G401 (cell line): ENCODE measurements around the gene CAMK2G. TPM values are rescaled to one million over a fixed set of nuclear protein-coding genes. Genes with fewer than 3 reads are reported as not detected.
A peak's percentile ranks its signal among the peaks of the same experiment; 100 is the strongest.
"Not testable (repeated sequence)": the region's sequence is repeated elsewhere in the genome, so short reads cannot be mapped to it uniquely, and the experiment has no call there.

Experiments
- DNase-seq: peaks from one replicate; pipeline ENCODE4 v3.0.0-alpha.2; 2015; ENCODE audit warnings: low spot score
- in situ Hi-C: cut with HindIII; loops from 2 replicates; pipeline ENCODE4 v1.10.0; 2016; ENCODE audit warnings: low sequenced_read_pairs, mixed read lengths
- total RNA-seq: library from RNA; depleted of rRNA; stranded (reverse); fragments of >200 nt; shearing (Covaris generic); gene quantifications from 2 replicates; pipeline ENCODE4 v1.2.3, GENCODE V29; 2014; rRNA removed

The CAMK2G gene
- total RNA-seq = 9.0 and 11.8 TPM in 2 replicates

GRCh38 chr10:73874267-73875138 lies at the start of gene CAMK2G:
Gene CAMK2G, minus strand, starts transcription at chr10:73874555. Its CDS starts 94 bp downstream, at chr10:73874461.
- peak; percentile 77 for DNase-seq
- in situ Hi-C loops = no loop called here

DNA sequence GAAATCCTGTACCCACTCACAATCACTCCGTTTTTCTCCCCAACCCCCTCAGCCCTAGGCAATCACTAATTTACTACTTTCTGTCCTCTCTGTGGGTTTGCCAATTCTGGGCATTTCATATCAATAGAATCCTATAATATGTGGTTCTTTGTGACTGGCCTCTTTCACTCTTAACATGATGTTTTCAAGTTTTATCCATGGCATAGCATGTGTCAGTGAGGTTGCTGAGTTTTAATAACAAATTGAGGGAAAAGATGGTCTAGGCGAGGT lies 48.4 kb upstream of the CAMK2G start:
- in situ Hi-C loops = no loop called here
- no peak for DNase-seq

GRCh38 chr10:73922007-73922863 lies 47.9 kb upstream of the CAMK2G start:
- in situ Hi-C loops = no loop called here
- DNase-seq = no peak

GRCh38 chr10:73920089-73920488 lies 45.7 kb upstream of the CAMK2G start:
- in situ Hi-C loops = no loop called here

GRCh38 chr10:73919481-73919880 lies 45.1 kb upstream of the CAMK2G start:
- DNase-seq, in situ Hi-C loops: not testable (repeated sequence)

More at GRCh38 chr10:73920089-73920488, 45.7 kb upstream of the CAMK2G start:
- DNase-seq = peak; percentile 31

DNA sequence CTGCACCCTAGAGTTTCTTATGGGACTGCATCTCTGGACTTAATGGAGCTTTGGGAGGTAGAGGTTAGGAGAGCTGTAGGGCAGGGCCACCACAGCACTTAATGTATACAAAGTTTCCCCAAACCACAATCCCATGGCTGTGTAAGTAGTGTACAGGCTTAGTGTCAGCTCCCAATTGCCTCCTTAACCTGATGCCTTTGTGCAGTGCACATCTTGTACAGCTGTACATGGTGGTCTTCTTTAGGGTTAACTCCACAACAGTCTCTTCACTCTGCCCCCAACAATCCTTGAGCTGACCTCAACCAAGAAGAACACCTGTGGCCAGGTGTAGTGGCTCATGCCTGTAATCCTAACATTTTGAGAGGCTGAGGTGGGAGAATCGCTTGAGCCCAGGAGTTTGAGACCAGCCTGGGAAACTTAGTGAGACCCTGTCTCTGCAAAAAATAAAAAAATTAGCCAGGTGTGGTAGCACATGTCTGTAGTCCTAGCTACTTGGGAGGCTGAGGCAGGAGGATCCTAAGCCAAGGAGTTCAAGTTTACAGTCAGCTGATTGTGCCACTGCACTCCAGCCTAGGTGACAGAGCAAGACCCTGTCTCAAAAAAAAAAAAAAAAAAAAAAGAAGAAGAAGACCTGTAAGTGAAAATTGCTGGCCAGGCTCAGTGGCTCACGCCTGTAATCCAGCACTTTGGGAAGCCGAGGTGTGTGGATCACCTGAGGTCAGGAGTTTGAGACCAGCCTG lies 43.4 kb upstream of the CAMK2G start:
- no peak for DNase-seq
- in situ Hi-C loops = no loop called here

DNA sequence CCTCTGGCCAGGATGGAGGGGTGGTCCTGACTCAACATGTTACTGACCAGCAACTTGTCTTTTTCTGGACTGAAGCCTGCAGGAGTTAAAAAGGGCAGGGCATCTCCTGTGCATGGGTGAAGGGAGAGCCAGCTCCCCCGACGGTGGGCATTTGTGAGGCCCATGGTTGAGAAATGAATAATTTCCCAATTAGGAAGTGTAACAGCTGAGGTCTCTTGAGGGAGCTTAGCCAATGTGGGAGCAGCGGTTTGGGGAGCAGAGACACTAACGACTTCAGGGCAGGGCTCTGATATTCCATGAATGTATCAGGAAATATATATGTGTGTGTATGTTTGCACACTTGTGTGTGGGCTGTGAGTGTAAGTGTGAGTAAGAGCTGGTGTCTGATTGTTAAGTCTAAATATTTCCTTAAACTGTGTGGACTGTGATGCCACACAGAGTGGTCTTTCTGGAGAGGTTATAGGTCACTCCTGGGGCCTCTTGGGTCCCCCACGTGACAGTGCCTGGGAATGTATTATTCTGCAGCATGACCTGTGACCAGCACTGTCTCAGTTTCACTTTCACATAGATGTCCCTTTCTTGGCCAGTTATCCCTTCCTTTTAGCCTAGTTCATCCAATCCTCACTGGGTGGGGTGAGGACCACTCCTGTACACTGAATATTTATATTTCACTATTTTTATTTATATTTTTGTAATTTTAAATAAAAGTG lies 42.6 kb upstream of the CAMK2G start:
- in situ Hi-C loops = no loop called here
- DNase-seq = no peak

GRCh38 chr10:73915206-73915851 lies 41.0 kb upstream of the CAMK2G start:
- DNase-seq = no peak

GRCh38 chr10:73914036-73914435 lies 39.7 kb upstream of the CAMK2G start:
- DNase-seq = no peak
- in situ Hi-C loops = no loop called here

More at GRCh38 chr10:73915206-73915851, 41.0 kb upstream of the CAMK2G start:
- in situ Hi-C loops = no loop called here

- DNase-seq = no peak
- in situ Hi-C loops = no loop called here
These were observed 37.2 kb upstream of the CAMK2G start for GRCh38 chr10:73911553-73912004.

- in situ Hi-C loops = no loop called here
- DNase-seq = peak; percentile 28
These were observed 36.6 kb upstream of the CAMK2G start, which contains the start of gene PLAU for GRCh38 chr10:73910764-73911552. Gene PLAU, plus strand, starts transcription at chr10:73911132. Its CDS starts 424 bp downstream, at chr10:73911556.

GRCh38 chr10:73910401-73910763 lies 36.0 kb upstream of the CAMK2G start:
- in situ Hi-C loops = no loop called here
- no peak for DNase-seq

DNA sequence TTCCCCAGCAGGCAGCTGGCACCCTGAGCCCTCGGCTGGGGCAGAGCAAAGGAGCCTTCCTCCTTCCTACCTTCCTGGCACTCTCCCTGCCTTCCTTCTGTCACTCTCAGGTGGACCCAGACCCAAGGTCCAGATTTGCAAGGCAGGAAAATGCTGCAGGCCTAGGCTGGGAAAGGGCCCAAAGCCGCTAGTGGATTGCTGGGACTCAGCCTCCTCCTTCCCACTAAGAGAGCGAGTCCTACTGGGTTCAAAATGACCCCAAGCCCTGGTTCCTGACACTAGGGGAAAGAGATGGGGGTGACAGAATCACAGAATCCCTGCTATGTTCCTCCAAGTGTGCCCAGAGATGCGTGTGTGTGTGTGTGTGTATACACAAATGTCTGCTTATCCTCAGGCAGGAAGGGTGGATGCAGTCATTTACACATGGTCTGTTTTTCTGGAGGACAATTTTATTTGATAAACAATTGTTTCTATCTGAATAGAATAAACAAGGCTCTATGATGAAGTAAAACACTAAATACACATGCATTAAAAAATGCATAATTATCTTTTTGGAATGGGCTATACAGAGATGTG lies 35.3 kb upstream of the CAMK2G start:
- in situ Hi-C loops = no loop called here
- no peak for DNase-seq

DNA sequence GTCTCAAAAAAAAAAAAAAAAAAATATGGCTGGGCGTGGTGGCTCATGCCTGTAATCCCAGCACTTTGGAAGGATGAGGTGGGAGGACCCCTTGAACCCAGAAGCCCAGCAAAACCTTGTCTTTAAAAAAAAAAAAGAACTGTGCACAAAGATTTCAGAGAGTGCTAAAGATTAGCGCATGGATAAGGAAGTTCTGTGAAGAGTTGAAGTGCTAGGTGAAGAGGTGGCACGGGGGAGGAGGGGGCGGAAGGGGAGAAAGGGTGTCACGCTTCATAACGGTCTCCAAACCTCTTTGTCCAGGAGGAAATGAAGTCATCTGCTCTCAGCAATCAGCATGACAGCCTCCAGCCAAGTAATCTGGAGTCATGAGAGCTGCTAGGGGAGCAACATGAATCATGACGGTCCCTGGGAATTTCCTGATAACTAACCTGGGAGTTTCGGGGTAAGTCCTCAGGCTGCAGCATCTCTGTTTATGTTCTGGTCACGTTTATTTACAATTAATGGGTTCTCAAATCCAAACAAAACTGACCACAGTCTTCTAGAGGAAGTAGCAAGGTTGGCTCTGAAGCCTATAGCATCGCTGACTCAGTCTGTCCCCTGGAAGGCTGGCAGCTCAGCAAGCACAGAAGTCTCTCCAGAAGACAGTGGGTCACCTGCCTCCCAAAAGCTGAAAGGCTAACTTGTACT lies 34.6 kb upstream of the CAMK2G start:
- in situ Hi-C loops = no loop called here
- peak; percentile 25 for DNase-seq

DNA sequence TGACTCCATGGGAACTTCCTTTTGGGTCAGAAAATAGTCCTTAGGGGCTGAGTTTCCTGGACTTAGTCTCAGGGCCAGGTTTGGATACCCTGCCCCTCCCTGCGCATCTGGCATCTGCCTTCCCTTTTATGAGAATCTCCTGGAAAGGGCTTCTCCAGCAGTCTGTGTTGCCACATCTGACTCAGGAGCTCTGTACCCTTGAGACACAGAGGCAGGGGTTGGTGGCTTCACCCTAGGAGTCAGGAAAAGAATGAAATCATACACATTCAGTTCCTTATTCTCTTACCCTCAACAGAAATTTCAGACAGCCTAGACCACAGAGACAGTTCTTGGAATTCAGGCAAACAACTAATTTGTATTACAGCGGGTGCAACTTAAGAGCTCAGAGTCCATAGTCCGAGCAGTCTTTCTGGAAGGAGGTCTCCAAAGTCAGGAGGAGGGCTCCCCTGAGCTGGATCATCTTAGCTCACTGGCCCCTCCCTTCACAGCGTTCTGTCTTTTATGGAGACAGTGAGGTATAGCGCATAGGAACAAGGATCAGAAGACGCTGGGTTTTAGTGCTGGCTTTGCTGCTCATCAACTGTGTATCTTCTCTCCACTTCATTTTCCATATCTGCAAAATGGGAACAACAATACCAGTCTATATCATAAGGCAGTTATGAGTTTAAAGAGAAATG lies 33.6 kb upstream of the CAMK2G start:
- in situ Hi-C loops = no loop called here
- DNase-seq = no peak
